Measurements from ENCODE around the gene ESRRB. TPM values are rescaled to one million over a fixed set of nuclear protein-coding genes. Genes with fewer than 3 reads are reported as not detected.

The ESRRB gene
- total RNA-seq, 4 donors from 2014 or later = 0.27 TPM; not detected in 3

DNA sequence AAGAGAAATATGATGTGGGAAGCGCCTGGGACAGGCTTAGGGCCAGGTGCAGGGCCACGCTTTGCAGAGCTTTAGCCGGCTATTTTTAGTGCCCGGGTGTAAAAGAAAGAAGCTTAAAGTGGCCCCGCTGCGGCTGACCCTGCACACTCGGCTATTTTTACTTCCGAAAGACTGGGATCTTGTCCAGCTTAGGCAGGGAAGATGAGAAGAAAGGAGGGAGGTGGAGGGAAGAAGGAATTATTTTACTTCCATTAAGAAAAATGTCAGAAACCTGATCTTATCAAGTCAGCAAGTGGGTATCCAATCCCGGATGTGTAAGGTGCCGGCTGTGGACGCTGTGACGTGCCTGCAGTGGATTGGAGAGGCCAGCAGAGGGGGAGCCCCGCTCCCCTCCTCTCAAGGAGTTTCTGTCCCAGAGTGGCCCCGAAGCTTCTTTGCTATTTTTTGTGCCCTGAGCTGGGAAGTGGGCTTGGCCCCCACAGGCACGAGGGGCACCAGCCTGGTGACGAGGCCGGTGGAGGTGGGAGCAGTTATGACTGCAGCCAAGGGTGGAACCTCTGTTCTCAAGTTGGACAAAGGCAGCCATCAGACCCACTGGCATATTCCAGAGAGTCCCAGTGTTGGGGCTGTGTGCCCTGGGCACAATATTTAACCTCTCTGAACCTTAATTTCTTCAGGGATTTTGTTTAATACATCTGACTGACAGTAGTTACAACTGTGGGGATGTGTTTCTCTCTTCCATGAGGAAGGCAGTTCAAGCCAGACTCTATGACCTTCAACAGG lies 97.7 kb downstream of the ESRRB start:
- H3K36me3 ChIP-seq = no peaks in the 10 kb centered on the region
- H3K27ac ChIP-seq = no peak overlapping the region
- H3K4me1 ChIP-seq = peaks cover 0 to 3% (median 0%) of the 10 kb centered on the region in 4 donors
- in situ Hi-C loops (cut with MboI; ENCODE audit: low pct_ligation_motif_present in 1 of 4, low pct_unique_long_range_greater_than_20kb in 1 of 4, low sequenced_read_pairs in 3 of 4) (no loop called here), intact Hi-C loops (cut with DNase I; ENCODE audit: low total_unique reads) (no loop called here)
- TF ChIP-seq, protein P1, sequence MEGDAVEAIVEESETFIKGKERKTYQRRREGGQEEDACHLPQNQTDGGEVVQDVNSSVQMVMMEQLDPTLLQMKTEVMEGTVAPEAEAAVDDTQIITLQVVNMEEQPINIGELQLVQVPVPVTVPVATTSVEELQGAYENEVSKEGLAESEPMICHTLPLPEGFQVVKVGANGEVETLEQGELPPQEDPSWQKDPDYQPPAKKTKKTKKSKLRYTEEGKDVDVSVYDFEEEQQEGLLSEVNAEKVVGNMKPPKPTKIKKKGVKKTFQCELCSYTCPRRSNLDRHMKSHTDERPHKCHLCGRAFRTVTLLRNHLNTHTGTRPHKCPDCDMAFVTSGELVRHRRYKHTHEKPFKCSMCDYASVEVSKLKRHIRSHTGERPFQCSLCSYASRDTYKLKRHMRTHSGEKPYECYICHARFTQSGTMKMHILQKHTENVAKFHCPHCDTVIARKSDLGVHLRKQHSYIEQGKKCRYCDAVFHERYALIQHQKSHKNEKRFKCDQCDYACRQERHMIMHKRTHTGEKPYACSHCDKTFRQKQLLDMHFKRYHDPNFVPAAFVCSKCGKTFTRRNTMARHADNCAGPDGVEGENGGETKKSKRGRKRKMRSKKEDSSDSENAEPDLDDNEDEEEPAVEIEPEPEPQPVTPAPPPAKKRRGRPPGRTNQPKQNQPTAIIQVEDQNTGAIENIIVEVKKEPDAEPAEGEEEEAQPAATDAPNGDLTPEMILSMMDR (IDR thresholded peaks at IDR 0.05) = peak in 2 of 5 experiments; percentile 13 to 22
- no peak for TF ChIP-seq EP300 (IDR thresholded peaks at IDR 0.05; ENCODE audit: low read depth)
- peaks cover 4% of the 10 kb centered on the region for H3K27me3 ChIP-seq
- no peaks in the 10 kb centered on the region for H3K9me3 ChIP-seq
- no peak for DNase-seq
- peak overlapping the region in 1 of 4 donors; percentile 26 for H3K4me3 ChIP-seq
- WGBS, 2 donors (ENCODE audit: low coverage in 1 of 2) = 23 to 32% methylated on average over 3 to 14 of the region's 17 CpGs

DNA sequence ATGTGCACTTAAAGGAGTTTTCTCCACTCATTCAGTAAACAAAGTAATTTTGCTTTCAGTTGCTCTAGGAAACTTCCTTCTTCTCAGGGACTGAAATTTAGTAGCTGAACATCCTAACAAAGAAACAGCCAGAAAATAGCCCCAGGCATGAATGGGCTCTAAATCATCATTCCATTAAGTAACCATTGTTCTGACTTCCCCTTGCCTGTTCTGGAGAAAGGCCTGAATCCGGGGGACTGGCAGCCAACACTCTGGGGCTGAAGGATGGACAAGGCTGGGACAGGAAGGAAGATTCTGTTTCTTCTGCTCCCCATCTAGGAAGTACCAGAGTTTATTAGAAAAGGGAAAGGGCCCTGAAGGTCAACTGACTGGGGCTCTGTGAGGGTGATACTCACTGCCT lies 104.5 kb downstream of the ESRRB start:
- Histone ChIP-seq H3K36me3 (no peaks in the 10 kb centered on the region), H3K4me1 (no peaks in the 10 kb centered on the region), H3K9me3 (no peaks in the 10 kb centered on the region), H3K4me3 (no peak overlapping the region), H3K27me3 (no peaks in the 10 kb centered on the region), H3K27ac (no peak overlapping the region)
- intact Hi-C loops (cut with DNase I; ENCODE audit: low total_unique reads) = loop anchor here (5.0 kb wide), 1 partner anchor 1513 kb away; no protein-coding TSS in a partner anchor
- DNase-seq = no peak
- TF ChIP-seq POLR2A (IDR thresholded peaks at IDR 0.05) (no peak), POLR2AphosphoS5 (IDR thresholded peaks at IDR 0.05) (no peak), EP300 (IDR thresholded peaks at IDR 0.05; ENCODE audit: low read depth) (no peak)
- TF ChIP-seq, protein P1 (IDR thresholded peaks at IDR 0.05) = no peak
- in situ Hi-C loops (cut with MboI; ENCODE audit: low pct_ligation_motif_present in 1 of 4, low pct_unique_long_range_greater_than_20kb in 1 of 4, low sequenced_read_pairs in 3 of 4) = no loop called here
- 60% methylated on average over 1 of the region's 1 CpG; no CpG with 5 or more reads in 1 of the 2 donors for WGBS, 2 donors (ENCODE audit: low coverage in 1 of 2)

DNA sequence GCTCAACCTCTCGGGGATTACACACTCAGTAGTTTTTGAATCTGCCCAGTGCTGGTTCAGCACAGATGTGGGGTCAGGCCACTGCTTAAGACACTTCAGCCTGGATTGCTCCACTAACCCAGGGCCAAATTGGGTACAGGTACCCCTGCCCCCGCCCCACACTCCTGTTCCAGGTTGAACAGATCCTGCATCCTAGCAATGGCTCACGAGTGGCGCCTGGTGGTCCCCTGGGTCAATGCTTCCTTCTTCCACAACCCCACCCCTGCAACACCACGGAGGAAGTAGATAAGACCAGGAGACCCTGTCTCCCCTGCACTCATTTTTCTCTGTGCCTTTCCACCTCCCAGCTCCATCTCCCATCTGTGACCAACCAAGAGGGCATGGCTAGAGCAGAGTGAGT lies 108.4 kb downstream of the ESRRB start:
- in situ Hi-C loops (cut with MboI; ENCODE audit: low pct_ligation_motif_present in 1 of 4, low pct_unique_long_range_greater_than_20kb in 1 of 4, low sequenced_read_pairs in 3 of 4) (no loop called here), intact Hi-C loops (cut with DNase I; ENCODE audit: low total_unique reads) (loop anchor here (5.0 kb wide), 1 partner anchor 1517 kb away; no protein-coding TSS in a partner anchor)
- TF ChIP-seq, protein P1 (IDR thresholded peaks at IDR 0.05) = no peak
- TF ChIP-seq EP300 (IDR thresholded peaks at IDR 0.05; ENCODE audit: low read depth) (no peak), POLR2A (IDR thresholded peaks at IDR 0.05) (no peak), POLR2AphosphoS5 (IDR thresholded peaks at IDR 0.05) (no peak)
- Histone ChIP-seq H3K4me1 (no peaks in the 10 kb centered on the region), H3K4me3 (no peak overlapping the region), H3K27ac (no peak overlapping the region), H3K36me3 (no peaks in the 10 kb centered on the region), H3K27me3 (no peaks in the 10 kb centered on the region), H3K9me3 (no peaks in the 10 kb centered on the region)
- no peak for DNase-seq
- WGBS, 2 donors (ENCODE audit: low coverage in 1 of 2) = 78% methylated on average over 5 of the region's 5 CpGs; no CpG with 5 or more reads in 1 of the 2 donors

DNA sequence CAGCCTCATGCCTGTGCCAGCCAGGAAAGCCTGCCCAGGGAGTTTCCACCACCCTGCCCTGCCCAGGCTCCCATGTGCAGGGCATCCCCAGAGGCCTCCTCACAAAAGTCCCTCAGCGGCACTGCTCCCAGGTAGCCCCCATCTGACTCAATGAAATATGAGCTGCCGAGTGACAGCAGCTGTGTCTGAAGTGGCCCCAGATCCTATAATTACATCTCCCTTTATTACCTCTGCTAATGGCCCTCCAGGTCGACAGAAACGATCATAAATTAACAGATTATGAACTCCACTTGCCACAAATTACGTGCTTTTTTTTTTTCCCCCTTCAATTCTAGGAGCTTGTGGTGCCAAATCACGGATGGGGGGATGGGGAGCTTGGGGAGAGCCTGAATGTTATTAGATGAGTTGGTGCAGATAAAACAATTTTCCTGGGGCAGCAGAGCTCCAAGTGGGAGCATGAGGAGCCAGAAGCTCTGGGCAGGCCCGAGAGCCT lies 110.4 kb downstream of the ESRRB start:
- Histone ChIP-seq H3K36me3 (no peaks in the 10 kb centered on the region), H3K4me1 (no peaks in the 10 kb centered on the region), H3K9me3 (no peaks in the 10 kb centered on the region), H3K4me3 (no peak overlapping the region), H3K27me3 (no peaks in the 10 kb centered on the region), H3K27ac (no peak overlapping the region)
- intact Hi-C loops (cut with DNase I; ENCODE audit: low total_unique reads) (no loop called here), in situ Hi-C loops (cut with MboI; ENCODE audit: low pct_ligation_motif_present in 1 of 4, low pct_unique_long_range_greater_than_20kb in 1 of 4, low sequenced_read_pairs in 3 of 4) (no loop called here)
- TF ChIP-seq EP300 (IDR thresholded peaks at IDR 0.05; ENCODE audit: low read depth) = no peak
- TF ChIP-seq POLR2A (IDR thresholded peaks at IDR 0.05) = no peak
- no peak for TF ChIP-seq POLR2AphosphoS5 (IDR thresholded peaks at IDR 0.05)
- TF ChIP-seq, protein P1 (IDR thresholded peaks at IDR 0.05) = no peak
- WGBS, 2 donors (ENCODE audit: low coverage in 1 of 2) = 47% methylated on average over 7 of the region's 7 CpGs; no CpG with 5 or more reads in 1 of the 2 donors
- no peak for DNase-seq

Measured in transverse colon (tissue), 4 donors.